ENCODE data around the gene HK1. TPM values are rescaled to one million over a fixed set of nuclear protein-coding genes. Genes with fewer than 3 reads are reported as not detected.

The HK1 gene
- total and polyA plus RNA-seq, 2 of the 13 experiments (the other 11 are each of a cell fraction or from before 2014, with no cell fraction given), result 0.29 to 1.5 TPM

DNA sequence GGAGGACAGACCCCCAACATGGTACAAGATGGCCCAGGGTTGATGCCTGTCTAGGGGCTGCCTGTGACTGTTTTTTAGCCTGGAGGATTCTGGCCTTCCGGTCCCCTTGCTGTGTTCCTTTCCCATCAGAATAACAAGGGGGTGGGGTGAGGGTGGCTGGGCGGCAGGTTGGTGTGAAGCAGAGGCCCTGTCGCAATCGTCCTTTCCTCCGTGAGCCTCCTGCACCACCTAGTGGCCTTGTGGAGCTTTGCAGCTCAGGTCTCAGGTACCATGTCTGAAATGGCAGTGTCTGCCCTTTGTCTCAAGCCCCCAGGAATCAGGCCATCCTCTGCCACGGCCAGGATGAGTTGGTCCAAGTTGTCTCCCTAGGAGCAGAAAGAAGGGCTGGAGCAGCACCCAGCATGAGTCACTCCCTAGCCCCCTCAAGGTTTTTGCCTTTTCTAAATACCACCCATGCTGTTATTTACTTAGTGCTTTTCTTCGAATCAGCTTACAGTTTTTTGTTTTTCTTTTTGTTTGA, 114.2 kb downstream of the HK1 start (continued):
- TF ChIP-seq, protein P1, sequence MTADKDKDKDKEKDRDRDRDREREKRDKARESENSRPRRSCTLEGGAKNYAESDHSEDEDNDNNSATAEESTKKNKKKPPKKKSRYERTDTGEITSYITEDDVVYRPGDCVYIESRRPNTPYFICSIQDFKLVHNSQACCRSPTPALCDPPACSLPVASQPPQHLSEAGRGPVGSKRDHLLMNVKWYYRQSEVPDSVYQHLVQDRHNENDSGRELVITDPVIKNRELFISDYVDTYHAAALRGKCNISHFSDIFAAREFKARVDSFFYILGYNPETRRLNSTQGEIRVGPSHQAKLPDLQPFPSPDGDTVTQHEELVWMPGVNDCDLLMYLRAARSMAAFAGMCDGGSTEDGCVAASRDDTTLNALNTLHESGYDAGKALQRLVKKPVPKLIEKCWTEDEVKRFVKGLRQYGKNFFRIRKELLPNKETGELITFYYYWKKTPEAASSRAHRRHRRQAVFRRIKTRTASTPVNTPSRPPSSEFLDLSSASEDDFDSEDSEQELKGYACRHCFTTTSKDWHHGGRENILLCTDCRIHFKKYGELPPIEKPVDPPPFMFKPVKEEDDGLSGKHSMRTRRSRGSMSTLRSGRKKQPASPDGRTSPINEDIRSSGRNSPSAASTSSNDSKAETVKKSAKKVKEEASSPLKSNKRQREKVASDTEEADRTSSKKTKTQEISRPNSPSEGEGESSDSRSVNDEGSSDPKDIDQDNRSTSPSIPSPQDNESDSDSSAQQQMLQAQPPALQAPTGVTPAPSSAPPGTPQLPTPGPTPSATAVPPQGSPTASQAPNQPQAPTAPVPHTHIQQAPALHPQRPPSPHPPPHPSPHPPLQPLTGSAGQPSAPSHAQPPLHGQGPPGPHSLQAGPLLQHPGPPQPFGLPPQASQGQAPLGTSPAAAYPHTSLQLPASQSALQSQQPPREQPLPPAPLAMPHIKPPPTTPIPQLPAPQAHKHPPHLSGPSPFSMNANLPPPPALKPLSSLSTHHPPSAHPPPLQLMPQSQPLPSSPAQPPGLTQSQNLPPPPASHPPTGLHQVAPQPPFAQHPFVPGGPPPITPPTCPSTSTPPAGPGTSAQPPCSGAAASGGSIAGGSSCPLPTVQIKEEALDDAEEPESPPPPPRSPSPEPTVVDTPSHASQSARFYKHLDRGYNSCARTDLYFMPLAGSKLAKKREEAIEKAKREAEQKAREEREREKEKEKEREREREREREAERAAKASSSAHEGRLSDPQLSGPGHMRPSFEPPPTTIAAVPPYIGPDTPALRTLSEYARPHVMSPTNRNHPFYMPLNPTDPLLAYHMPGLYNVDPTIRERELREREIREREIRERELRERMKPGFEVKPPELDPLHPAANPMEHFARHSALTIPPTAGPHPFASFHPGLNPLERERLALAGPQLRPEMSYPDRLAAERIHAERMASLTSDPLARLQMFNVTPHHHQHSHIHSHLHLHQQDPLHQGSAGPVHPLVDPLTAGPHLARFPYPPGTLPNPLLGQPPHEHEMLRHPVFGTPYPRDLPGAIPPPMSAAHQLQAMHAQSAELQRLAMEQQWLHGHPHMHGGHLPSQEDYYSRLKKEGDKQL (CRISPR knock-in tag; IDR thresholded peaks at IDR 0.05; ENCODE audit: low read depth), result no peak
- TF ChIP-seq ZNF790 (CRISPR knock-in tag; IDR thresholded peaks at IDR 0.05; ENCODE audit: borderline replicate concordance) (no peak), HNRNPLL (IDR thresholded peaks at IDR 0.05; ENCODE audit: low read depth, low read length, poor library complexity, severe bottlenecking) (no peak), POLR2A (IDR thresholded peaks at IDR 0.05; ENCODE audit: insufficient read depth in 1 of 2, low read depth in 2 of 2, low read length in 2 of 2) (no peak), POLR2AphosphoS5 (IDR thresholded peaks at IDR 0.05; ENCODE audit: low read depth, low read length) (no peak), SIN3A (IDR thresholded peaks at IDR 0.05; ENCODE audit: borderline replicate concordance, low read depth, low read length) (no peak), ZNF878 (CRISPR knock-in tag; IDR thresholded peaks at IDR 0.05) (no peak), ZNF224 (CRISPR knock-in tag; IDR thresholded peaks at IDR 0.05) (0 out of 2 replicates have a peak, but pooled peaks have one; percentile 46), SMAD9 (CRISPR knock-in tag; IDR thresholded peaks at IDR 0.05) (no peak), FOSL2 (CRISPR knock-in tag; IDR thresholded peaks at IDR 0.05) (0 out of 2 replicates have a peak, but pooled peaks have one; percentile 15)
- TF ChIP-seq, protein P2, sequence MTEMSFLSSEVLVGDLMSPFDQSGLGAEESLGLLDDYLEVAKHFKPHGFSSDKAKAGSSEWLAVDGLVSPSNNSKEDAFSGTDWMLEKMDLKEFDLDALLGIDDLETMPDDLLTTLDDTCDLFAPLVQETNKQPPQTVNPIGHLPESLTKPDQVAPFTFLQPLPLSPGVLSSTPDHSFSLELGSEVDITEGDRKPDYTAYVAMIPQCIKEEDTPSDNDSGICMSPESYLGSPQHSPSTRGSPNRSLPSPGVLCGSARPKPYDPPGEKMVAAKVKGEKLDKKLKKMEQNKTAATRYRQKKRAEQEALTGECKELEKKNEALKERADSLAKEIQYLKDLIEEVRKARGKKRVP (CRISPR knock-in tag; IDR thresholded peaks at IDR 0.05), result peak in 1 of 2 experiments; percentile 46; a peak in 1 of 4 replicates
- TF ChIP-seq, protein P3, sequence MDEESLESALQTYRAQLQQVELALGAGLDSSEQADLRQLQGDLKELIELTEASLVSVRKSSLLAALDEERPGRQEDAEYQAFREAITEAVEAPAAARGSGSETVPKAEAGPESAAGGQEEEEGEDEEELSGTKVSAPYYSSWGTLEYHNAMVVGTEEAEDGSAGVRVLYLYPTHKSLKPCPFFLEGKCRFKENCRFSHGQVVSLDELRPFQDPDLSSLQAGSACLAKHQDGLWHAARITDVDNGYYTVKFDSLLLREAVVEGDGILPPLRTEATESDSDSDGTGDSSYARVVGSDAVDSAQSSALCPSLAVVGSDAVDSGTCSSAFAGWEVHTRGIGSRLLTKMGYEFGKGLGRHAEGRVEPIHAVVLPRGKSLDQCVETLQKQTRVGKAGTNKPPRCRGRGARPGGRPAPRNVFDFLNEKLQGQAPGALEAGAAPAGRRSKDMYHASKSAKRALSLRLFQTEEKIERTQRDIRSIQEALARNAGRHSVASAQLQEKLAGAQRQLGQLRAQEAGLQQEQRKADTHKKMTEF (CRISPR knock-in tag; IDR thresholded peaks at IDR 0.05), result no peak
- TF ChIP-seq, protein P4, sequence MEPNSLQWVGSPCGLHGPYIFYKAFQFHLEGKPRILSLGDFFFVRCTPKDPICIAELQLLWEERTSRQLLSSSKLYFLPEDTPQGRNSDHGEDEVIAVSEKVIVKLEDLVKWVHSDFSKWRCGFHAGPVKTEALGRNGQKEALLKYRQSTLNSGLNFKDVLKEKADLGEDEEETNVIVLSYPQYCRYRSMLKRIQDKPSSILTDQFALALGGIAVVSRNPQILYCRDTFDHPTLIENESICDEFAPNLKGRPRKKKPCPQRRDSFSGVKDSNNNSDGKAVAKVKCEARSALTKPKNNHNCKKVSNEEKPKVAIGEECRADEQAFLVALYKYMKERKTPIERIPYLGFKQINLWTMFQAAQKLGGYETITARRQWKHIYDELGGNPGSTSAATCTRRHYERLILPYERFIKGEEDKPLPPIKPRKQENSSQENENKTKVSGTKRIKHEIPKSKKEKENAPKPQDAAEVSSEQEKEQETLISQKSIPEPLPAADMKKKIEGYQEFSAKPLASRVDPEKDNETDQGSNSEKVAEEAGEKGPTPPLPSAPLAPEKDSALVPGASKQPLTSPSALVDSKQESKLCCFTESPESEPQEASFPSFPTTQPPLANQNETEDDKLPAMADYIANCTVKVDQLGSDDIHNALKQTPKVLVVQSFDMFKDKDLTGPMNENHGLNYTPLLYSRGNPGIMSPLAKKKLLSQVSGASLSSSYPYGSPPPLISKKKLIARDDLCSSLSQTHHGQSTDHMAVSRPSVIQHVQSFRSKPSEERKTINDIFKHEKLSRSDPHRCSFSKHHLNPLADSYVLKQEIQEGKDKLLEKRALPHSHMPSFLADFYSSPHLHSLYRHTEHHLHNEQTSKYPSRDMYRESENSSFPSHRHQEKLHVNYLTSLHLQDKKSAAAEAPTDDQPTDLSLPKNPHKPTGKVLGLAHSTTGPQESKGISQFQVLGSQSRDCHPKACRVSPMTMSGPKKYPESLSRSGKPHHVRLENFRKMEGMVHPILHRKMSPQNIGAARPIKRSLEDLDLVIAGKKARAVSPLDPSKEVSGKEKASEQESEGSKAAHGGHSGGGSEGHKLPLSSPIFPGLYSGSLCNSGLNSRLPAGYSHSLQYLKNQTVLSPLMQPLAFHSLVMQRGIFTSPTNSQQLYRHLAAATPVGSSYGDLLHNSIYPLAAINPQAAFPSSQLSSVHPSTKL (CRISPR knock-in tag; IDR thresholded peaks at IDR 0.05), result 0 out of 2 replicates have a peak, but pooled peaks have one; percentile 12
- TF ChIP-seq, protein P5, sequence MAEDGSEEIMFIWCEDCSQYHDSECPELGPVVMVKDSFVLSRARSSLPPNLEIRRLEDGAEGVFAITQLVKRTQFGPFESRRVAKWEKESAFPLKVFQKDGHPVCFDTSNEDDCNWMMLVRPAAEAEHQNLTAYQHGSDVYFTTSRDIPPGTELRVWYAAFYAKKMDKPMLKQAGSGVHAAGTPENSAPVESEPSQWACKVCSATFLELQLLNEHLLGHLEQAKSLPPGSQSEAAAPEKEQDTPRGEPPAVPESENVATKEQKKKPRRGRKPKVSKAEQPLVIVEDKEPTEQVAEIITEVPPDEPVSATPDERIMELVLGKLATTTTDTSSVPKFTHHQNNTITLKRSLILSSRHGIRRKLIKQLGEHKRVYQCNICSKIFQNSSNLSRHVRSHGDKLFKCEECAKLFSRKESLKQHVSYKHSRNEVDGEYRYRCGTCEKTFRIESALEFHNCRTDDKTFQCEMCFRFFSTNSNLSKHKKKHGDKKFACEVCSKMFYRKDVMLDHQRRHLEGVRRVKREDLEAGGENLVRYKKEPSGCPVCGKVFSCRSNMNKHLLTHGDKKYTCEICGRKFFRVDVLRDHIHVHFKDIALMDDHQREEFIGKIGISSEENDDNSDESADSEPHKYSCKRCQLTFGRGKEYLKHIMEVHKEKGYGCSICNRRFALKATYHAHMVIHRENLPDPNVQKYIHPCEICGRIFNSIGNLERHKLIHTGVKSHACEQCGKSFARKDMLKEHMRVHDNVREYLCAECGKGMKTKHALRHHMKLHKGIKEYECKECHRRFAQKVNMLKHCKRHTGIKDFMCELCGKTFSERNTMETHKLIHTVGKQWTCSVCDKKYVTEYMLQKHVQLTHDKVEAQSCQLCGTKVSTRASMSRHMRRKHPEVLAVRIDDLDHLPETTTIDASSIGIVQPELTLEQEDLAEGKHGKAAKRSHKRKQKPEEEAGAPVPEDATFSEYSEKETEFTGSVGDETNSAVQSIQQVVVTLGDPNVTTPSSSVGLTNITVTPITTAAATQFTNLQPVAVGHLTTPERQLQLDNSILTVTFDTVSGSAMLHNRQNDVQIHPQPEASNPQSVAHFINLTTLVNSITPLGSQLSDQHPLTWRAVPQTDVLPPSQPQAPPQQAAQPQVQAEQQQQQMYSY (CRISPR knock-in tag; IDR thresholded peaks at IDR 0.05), result no peak

All from HepG2 (cell line).